A673 (cell line): ENCODE data around the gene ABR. TPM values are rescaled to one million over a fixed set of nuclear protein-coding genes. Genes with fewer than 3 reads are reported as not detected.

ENCODE experiments used
- BruUV-seq: library from RNA; stranded (reverse); fragments of 400-500 nt; replicated peaks from 2 replicates; lab custom pipeline; 2021; lab: Mats Ljungman, UMichigan
- CTCF ChIA-PET: fragments of 300-600 bp; sonication (Branson Sonifier 250); formaldehyde crosslinking; loops from one replicate; lab custom pipeline; 2022; ENCODE audit warnings: antibody characterized with exemption; lab: Charles Lee
- POLR2A ChIA-PET: fragments of 300-600 bp; sonication (Branson Sonifier 250); formaldehyde crosslinking; loops from one replicate; lab custom pipeline; 2022; ENCODE audit warnings: antibody characterized with exemption; ENCODE audit not compliant: low non-redundant PET; lab: Charles Lee
- DNase-seq: peaks from one replicate; pipeline ENCODE4 v3.0.0-alpha.2; 2015; ENCODE audit warnings: low spot score
- H3K27ac ChIP-seq: fragments of 200-600 bp; sonication (generic); 2 replicates; pipeline ENCODE4 v1.5.1; 2016; ENCODE audit warnings: mixed run types, low read depth, mild to moderate bottlenecking, mixed read lengths, antibody characterized with exemption, low read length; ENCODE audit not compliant: poor library complexity, severe bottlenecking
- H3K27me3 ChIP-seq: fragments of 200-600 bp; sonication (generic); replicated peaks from 2 replicates; pipeline ENCODE4 v1.6.1; 2017; ENCODE audit warnings: mixed run types, low read depth, mild to moderate bottlenecking, mixed read lengths, antibody characterized with exemption, low read length; ENCODE audit not compliant: insufficient read depth, poor library complexity
- H3K36me3 ChIP-seq: fragments of 200-600 bp; sonication (generic); 2 replicates; pipeline ENCODE4 v1.6.1; 2016; ENCODE audit warnings: mixed run types, mild to moderate bottlenecking, mixed read lengths, antibody characterized with exemption, low read length; ENCODE audit not compliant: insufficient read depth, poor library complexity, severe bottlenecking
- H3K4me1 ChIP-seq: fragments of 200-600 bp; sonication (generic); 2 replicates; pipeline ENCODE4 v1.6.1; 2017; ENCODE audit warnings: mixed run types, mild to moderate bottlenecking, mixed read lengths, antibody characterized with exemption, low read length; ENCODE audit not compliant: insufficient read depth, poor library complexity, severe bottlenecking
- H3K4me3 ChIP-seq: fragments of 200-600 bp; sonication (generic); 2 replicates; pipeline ENCODE4 v1.5.1; 2016; ENCODE audit warnings: low read depth, mixed run types, mild to moderate bottlenecking, mixed read lengths, low read length; ENCODE audit not compliant: poor library complexity, severe bottlenecking
- H3K9me3 ChIP-seq: fragments of 200-600 bp; sonication (generic); 2 replicates; pipeline ENCODE4 v1.6.1; 2016; ENCODE audit warnings: mixed run types, low read depth, mild to moderate bottlenecking, mixed read lengths, antibody characterized with exemption, low read length; ENCODE audit not compliant: poor library complexity, severe bottlenecking
- CTCF ChIP-seq: fragments of 300-800, 200-600 bp; sonication (generic); conservative IDR thresholded peaks from 2 replicates; pipeline ENCODE4 v1.5.1; 2017; ENCODE audit warnings: low read depth, mild to moderate bottlenecking, antibody characterized with exemption, low read length, moderate library complexity, mixed read lengths
- EZH2 ChIP-seq: fragments of 200-600 bp; sonication (generic); IDR thresholded peaks from 2 replicates; pipeline ENCODE4 v1.6.1; 2017; ENCODE audit warnings: borderline replicate concordance, low read depth, mild to moderate bottlenecking, mixed read lengths, antibody characterized with exemption, low read length; ENCODE audit not compliant: poor library complexity, severe bottlenecking
- intact Hi-C: fragments of 100-400 bp; cut with micrococcal nuclease; formaldehyde crosslinking; loops from one replicate; pipeline ENCODE4 v1.10.0; 2022; ENCODE audit not compliant: unreplicated experiment
- total RNA-seq: library from RNA; stranded (reverse); gene quantifications from 2 replicates; pipeline ENCODE4 v1.2.3, GENCODE V29; 2021

ABR gene
- total RNA-seq, 1 experiment from 2014 or later, result 47.6 TPM

- no peaks in the 10 kb centered on the region for H3K9me3 ChIP-seq
- CTCF ChIA-PET, result interaction anchor here (1.3 kb wide), 1 partner anchor 88 kb away, joined by 12 read pairs; no protein-coding TSS in a partner anchor
- intact Hi-C loops, result no loop called here
- H3K36me3 ChIP-seq, result no peaks in the 10 kb centered on the region
- peaks cover 7% of the 10 kb centered on the region for H3K4me1 ChIP-seq
- no peak overlapping the region for H3K4me3 ChIP-seq
- no peak overlapping the region for H3K27ac ChIP-seq
- no TSS peak for BruUV-seq
- TF ChIP-seq CTCF (no peak), EZH2 (no peak)
- POLR2A ChIA-PET, result no interaction called here
- DNase-seq, result no peak
- no peaks in the 10 kb centered on the region for H3K27me3 ChIP-seq
These were observed 33.1 kb downstream of the ABR start for GRCh38 chr17:1146561-1147265.

DNA sequence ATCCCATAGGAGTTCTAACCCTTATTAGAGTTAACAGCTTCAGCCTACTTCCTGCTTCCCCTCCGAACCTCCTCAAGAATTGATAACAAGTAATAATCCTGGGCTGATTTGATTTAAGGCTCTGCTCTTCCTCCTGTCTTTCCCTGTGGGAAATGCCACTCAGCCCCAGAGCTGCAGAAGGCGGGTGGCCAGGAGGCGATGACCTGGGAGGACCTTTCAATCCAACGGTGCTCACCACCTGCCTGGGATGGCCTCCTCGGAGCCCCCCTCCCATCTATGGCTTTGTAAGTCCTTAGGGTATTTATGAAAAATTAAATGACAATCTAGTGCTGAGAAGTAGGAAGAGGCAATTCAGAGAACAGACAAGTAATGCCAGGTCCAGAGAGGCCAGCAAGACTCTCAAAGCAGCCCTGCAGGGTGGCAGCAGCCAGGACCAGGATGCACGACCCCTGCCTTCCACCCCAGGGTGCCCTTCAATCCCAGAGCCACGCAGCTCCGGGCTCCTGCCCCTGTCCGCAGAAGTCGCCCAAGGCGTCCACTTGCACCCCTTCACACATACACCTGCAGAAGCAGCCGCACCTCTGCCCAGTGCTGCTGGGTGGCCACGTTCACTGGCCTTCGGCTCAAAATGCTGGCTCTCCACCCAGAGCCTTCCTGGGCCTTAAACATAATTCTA, 34.3 kb downstream of the ABR start:
- TF ChIP-seq EZH2 (no peak), CTCF (no peak)
- ChIA-PET POLR2A (no interaction called here), CTCF (interaction anchor here (0.6 to 2.2 kb wide), 3 partner anchors 23 to 89 kb away, joined by 3 to 5 read pairs (median 3); no protein-coding TSS in a partner anchor)
- no peak for DNase-seq
- no peaks in the 10 kb centered on the region for H3K36me3 ChIP-seq
- H3K27ac ChIP-seq, result no peak overlapping the region
- no peaks in the 10 kb centered on the region for H3K27me3 ChIP-seq
- H3K4me1 ChIP-seq, result peaks cover 7% of the 10 kb centered on the region
- no peak overlapping the region for H3K4me3 ChIP-seq
- no TSS peak for BruUV-seq
- intact Hi-C loops, result no loop called here
- H3K9me3 ChIP-seq, result no peaks in the 10 kb centered on the region

- intact Hi-C loops, result no loop called here
- Histone ChIP-seq H3K4me3 (no peak overlapping the region), H3K9me3 (no peaks in the 10 kb centered on the region), H3K27me3 (no peaks in the 10 kb centered on the region), H3K4me1 (peaks cover 7% of the 10 kb centered on the region), H3K27ac (no peak overlapping the region), H3K36me3 (no peaks in the 10 kb centered on the region)
- CTCF ChIA-PET, result interaction anchor here (0.6 to 2.2 kb wide), 2 partner anchors 21 to 44 kb away, joined by 5 to 8 read pairs; no protein-coding TSS in a partner anchor
- POLR2A ChIA-PET, result no interaction called here
- no peak for TF ChIP-seq EZH2
- no peak for TF ChIP-seq CTCF
- no peak for DNase-seq
- BruUV-seq, result no TSS peak
These were observed 35.6 kb downstream of the ABR start for GRCh38 chr17:1144162-1144561.
